Gastroesophageal sphincter (tissue), 4 donors: ENCODE measurements around the gene LSM14A. TPM values are rescaled to one million over a fixed set of nuclear protein-coding genes. Genes with fewer than 3 reads are reported as not detected.

Experiments
- ATAC-seq: fragments of 150-250 bp; one replicate; pipeline ENCODE4 v1.9.1; 2016; ENCODE audit warnings: mild to moderate bottlenecking, moderate library complexity
- H3K27ac ChIP-seq, 4 donors: fragments of 200-600 bp; sonication (generic) in 3 of 4; 1 replicate in 3 of 4; 2 replicates in 1 of 4; pipeline ENCODE4 v1.5.1; 2016 to 2019
- H3K27me3 ChIP-seq: fragments of 200-600 bp; sonication (generic); one replicate; pipeline ENCODE4 v1.5.1; 2019
- H3K36me3 ChIP-seq, 2 donors: fragments of 200-600 bp; sonication (generic); one replicate each; pipeline ENCODE4 v1.5.1; 2019; ENCODE audit warnings: control low read depth in 1 of 2
- H3K4me1 ChIP-seq, 3 donors: fragments of 200-600 bp; sonication (generic); 1 replicate in 2 of 3; 2 replicates in 1 of 3; pipeline ENCODE4 v1.5.1; 2016 to 2019; ENCODE audit warnings: control low read depth in 2 of 3
- H3K4me3 ChIP-seq, 2 donors: fragments of 200-600 bp; sonication (generic); one replicate each; pipeline ENCODE4 v1.5.1; 2019; ENCODE audit warnings: mild to moderate bottlenecking in 1 of 2, moderate library complexity in 1 of 2
- H3K9me3 ChIP-seq, 3 donors: fragments of 200-600 bp; sonication (generic); one replicate each; pipeline ENCODE4 v1.5.1; 2017 to 2019; ENCODE audit warnings: control low read depth in 2 of 3
- CTCF ChIP-seq, 4 experiments: fragments of 200-600 bp in 2 of 4; fragments of 450-650 bp in 2 of 4; sonication (generic) in 1 of 4; IDR thresholded peaks; one replicate each; pipeline ENCODE4 v1.5.1; 2017 to 2019; ENCODE audit warnings: antibody characterized with exemption in 4 of 4, mild to moderate bottlenecking in 2 of 4, moderate library complexity in 2 of 4
- EP300 ChIP-seq: sonication (generic); formaldehyde crosslinking; IDR thresholded peaks from one replicate; pipeline ENCODE4 v1.6.1; 2017; ENCODE audit warnings: antibody characterized with exemption, mild to moderate bottlenecking
- POLR2A ChIP-seq, 2 donors: fragments of 450-650 bp; IDR thresholded peaks; one replicate each; pipeline ENCODE4 v1.6.1; 2017; ENCODE audit warnings: antibody characterized with exemption in 2 of 2, mild to moderate bottlenecking in 2 of 2, moderate library complexity in 1 of 2
- POLR2AphosphoS5 ChIP-seq: sonication (generic); formaldehyde crosslinking; IDR thresholded peaks from one replicate; pipeline ENCODE4 v1.6.1; 2017; ENCODE audit warnings: antibody characterized with exemption
- WGBS, 2 donors: methylation state at CpG; one replicate each; pipeline ENCODE4 v1.1.5; 2018; ENCODE audit warnings: low coverage in 1 of 2; 5-methylcytosine and 5-hydroxymethylcytosine counted together
- total RNA-seq, 4 donors: library from RNA; depleted of rRNA; stranded (reverse); fragments of >200 nt; gene quantifications; one replicate each; pipeline ENCODE4 v1.1.0, GENCODE V29; 2016

Gene LSM14A
- total RNA-seq, 4 donors from 2014 or later, result 106 to 141 (median 128) TPM

- ATAC-seq, result no peak
- H3K9me3 ChIP-seq, result no peaks in the 10 kb centered on the region
- H3K4me1 ChIP-seq, result no peaks in the 10 kb centered on the region
- no peak overlapping the region for H3K4me3 ChIP-seq
- 9 to 15% methylated on average over 5 to 7 of the region's 7 CpGs for WGBS, 2 donors
- TF ChIP-seq CTCF (IDR thresholded peaks at IDR 0.05) (peak; percentile 68 to 79 (median 74)), EP300 (no peak), POLR2AphosphoS5 (no peak)
- H3K27me3 ChIP-seq, result no peaks in the 10 kb centered on the region
- no peaks in the 10 kb centered on the region for H3K36me3 ChIP-seq
- no peak overlapping the region for H3K27ac ChIP-seq
Observed at GRCh38 chr19:34145741-34146202, 26.5 kb upstream of the LSM14A start.

- Histone ChIP-seq H3K9me3 (no peaks in the 10 kb centered on the region), H3K4me3 (no peak overlapping the region), H3K27me3 (no peaks in the 10 kb centered on the region), H3K4me1 (no peaks in the 10 kb centered on the region), H3K27ac (no peak overlapping the region), H3K36me3 (no peaks in the 10 kb centered on the region)
- WGBS, 2 donors, result 87 to 88% methylated on average over 5 to 8 of the region's 9 CpGs
- ATAC-seq, result no peak
- TF ChIP-seq POLR2A (IDR thresholded peaks at IDR 0.05), result no peak
- no peak for TF ChIP-seq POLR2AphosphoS5
- TF ChIP-seq CTCF (IDR thresholded peaks at IDR 0.05), result no peak
- TF ChIP-seq EP300, result no peak
Observed at GRCh38 chr19:34148658-34149185, 23.6 kb upstream of the LSM14A start.

- Histone ChIP-seq H3K36me3 (no peaks in the 10 kb centered on the region), H3K27me3 (no peaks in the 10 kb centered on the region), H3K27ac (no peak overlapping the region), H3K4me1 (no peaks in the 10 kb centered on the region), H3K4me3 (no peak overlapping the region), H3K9me3 (no peaks in the 10 kb centered on the region)
- TF ChIP-seq EP300 (no peak), POLR2A (IDR thresholded peaks at IDR 0.05) (no peak), CTCF (IDR thresholded peaks at IDR 0.05) (no peak), POLR2AphosphoS5 (no peak)
- WGBS, 2 donors, result 63% methylated on average over 4 to 5 of the region's 5 CpGs
- no peak for ATAC-seq
Observed at GRCh38 chr19:34149873-34150272, 22.4 kb upstream of the LSM14A start.

GRCh38 chr19:34150558-34150957, 21.7 kb upstream of the LSM14A start:
- H3K36me3 ChIP-seq, result no peaks in the 10 kb centered on the region
- no peaks in the 10 kb centered on the region for H3K4me1 ChIP-seq
- no peak overlapping the region for H3K27ac ChIP-seq
- 90 to 100% methylated on average over 1 to 2 of the region's 4 CpGs for WGBS, 2 donors
- no peak overlapping the region for H3K4me3 ChIP-seq
- no peaks in the 10 kb centered on the region for H3K9me3 ChIP-seq
- no peak for ATAC-seq
- H3K27me3 ChIP-seq, result no peaks in the 10 kb centered on the region
- TF ChIP-seq POLR2AphosphoS5 (no peak), EP300 (no peak), POLR2A (IDR thresholded peaks at IDR 0.05) (no peak), CTCF (IDR thresholded peaks at IDR 0.05) (no peak)

- 87 to 89% methylated on average over 4 of the region's 5 CpGs for WGBS, 2 donors
- Histone ChIP-seq H3K36me3 (no peaks in the 10 kb centered on the region), H3K9me3 (no peaks in the 10 kb centered on the region), H3K4me1 (no peaks in the 10 kb centered on the region), H3K27me3 (no peaks in the 10 kb centered on the region), H3K4me3 (no peak overlapping the region), H3K27ac (no peak overlapping the region)
- TF ChIP-seq POLR2AphosphoS5 (no peak), EP300 (no peak), CTCF (IDR thresholded peaks at IDR 0.05) (no peak), POLR2A (IDR thresholded peaks at IDR 0.05) (no peak)
- no peak for ATAC-seq
Observed at GRCh38 chr19:34151439-34151838, 20.9 kb upstream of the LSM14A start.
